NCI-H1417 (cell line): Measurements from ENCODE around the gene BRME1.

Source experiments
- DNase-seq, 3 experiments: peaks; one replicate each; lab custom pipeline; 2025; lab: John Stamatoyannopoulos, UW

Gene BRME1

DNA sequence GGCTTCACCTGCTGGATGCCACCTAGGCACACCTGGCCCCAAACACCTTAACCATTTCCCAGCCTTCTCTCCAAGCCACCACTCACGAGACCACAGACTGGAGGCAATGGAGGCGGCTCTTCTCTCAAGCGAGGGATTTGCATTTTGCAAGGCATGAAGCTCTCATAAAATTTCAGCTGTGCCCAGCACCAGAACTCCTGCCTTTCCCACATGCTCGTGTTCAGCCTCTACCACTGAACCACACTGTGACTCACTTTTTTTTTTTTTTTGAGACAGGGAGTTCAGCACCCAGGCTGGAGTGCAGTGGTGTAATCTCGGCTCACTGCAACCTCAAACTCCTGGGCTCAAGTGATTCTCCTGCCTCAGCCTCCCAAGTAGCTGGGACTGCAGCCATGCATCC, 18.4 kb downstream of the BRME1 start:
- no peak for DNase-seq

DNA sequence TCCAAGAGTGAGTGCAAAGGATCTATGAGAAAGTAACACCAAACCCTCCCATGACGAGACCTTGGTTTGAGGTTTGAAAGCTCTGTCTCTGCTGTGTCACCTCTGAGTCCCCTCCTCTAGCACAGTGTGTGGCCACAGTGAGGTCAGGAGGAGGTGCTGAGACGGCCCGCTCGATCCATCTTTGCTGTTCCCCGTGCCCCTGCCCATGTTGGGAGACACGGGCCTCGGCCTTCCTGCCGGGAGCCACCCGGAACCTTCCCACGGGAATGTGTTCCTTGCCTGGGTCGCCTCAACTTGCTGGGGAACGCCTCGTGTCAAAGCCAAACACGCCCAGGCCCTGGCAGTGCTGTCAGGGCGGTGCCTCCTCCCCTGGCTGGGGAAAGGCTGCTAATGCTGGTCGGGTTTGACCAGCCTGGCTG, 18.9 kb downstream of the BRME1 start:
- no peak for DNase-seq

DNA sequence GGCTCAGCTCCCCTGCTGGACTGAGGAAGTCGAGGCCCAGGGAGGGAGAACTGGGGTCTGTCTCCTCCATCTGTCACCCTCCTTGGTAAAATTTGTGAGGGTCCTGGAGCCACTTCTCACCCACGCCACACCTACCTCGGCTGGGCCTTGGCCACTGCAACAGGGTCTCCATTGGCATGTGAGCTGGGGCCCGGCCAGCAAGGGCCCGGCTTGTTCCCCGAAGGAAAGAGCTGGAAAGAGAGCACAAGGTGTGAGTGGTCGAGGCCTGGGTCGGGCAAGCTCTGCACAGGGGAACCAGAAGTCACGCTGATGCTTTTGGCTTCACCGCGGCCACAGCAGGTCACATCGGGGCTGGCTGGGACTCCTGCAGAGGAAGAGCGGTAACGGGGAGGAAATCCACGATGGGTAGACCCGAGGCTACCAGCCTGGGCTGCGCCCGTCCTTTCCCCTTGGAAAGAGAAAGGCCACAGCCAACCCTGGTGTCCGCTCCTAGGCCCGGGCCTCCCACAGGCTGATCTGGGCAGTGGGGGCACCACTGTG, 20.0 kb downstream of the BRME1 start:
- no peak for DNase-seq

DNA sequence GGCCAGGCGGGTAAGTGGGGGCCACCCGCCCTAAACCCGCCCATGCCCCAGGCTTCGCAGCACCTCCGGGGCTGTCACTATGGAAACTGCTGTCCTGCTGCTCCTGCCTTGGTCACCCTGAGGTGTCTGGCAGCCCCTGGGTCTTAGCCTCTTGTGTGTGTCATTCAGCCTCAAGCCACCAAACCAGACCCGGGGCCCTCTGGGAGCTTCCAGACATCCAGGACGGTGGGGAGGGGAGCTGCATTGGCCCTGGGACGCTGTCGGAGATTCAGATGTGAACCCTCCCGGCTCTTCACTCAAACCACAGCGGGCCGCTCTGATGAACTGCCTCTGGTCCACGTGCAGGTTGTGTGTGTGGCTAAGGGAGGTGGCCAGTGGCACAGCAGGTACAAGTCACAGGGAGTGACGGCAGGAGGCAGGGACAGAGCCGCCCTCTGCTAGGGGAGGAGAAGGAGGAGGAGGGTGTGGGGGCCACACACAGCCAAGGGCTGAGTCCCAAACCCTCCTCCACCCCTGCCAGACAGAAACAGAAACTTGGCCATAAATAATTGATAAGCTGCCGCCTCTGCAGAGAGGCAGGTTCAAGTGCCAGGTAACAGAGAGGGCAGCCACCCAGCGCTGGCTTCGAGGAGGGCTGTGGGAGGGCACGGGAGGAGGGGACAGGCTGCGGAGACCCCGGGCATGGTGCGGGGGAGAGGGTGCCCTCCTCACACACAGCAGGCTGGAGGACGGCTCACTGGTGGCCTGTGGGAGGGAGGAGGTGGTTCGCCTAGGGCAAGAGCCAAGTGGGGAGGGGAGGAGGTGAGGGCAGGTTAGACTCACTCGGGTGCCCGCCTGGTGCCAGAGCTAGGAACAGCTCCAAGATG, 21.0 kb downstream of the BRME1 start:
- peak; percentile 22 to 95 (median 92) for DNase-seq

DNA sequence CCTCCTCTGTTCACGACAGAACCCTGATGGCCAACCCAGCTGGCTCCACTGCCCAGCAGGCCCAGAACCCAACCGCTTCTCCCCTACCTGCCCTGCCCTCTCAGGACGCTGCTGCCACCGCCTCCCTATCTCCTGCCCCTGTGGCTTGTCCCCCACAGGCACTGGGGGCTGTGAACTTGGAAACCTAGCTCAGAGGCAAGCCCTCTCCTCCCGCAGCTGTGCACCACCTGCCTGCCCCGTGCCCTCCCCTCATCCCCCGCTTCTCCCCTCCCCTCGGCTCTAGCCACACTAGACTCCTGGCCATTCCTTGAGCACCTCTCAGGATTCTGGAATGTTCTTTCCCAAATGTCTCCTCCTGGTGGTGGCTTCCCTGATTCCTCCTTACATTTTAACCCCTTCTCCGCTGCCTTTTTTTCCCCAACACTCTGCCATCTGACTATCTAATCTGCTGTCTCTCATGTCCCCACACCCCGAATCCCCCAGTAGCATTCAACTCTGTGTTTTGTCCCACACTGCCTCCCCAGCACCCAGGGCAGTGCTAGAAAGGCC, 22.3 kb downstream of the BRME1 start:
- DNase-seq: peak in 1 of 3 experiments; percentile 47

DNA sequence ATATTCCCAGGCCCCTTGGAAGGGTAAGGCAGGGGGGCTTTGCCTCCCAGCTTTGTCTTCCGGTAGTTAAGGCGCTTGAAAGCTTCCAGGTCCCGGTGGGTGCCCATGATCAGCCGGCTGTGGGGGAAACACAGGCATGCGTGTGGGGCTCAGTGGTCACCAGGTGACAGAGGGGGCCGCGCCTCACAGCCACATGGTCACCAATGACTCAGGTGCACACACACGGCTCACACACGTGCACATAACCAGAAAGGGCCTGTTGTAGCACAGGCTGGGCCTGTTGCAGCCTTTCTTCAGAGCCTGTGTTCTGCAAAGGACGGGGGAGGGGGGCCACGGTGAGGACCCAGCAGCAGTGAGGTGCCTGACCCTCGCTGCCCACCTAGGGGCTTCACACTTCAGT, 23.1 kb downstream of the BRME1 start:
- no peak for DNase-seq

DNA sequence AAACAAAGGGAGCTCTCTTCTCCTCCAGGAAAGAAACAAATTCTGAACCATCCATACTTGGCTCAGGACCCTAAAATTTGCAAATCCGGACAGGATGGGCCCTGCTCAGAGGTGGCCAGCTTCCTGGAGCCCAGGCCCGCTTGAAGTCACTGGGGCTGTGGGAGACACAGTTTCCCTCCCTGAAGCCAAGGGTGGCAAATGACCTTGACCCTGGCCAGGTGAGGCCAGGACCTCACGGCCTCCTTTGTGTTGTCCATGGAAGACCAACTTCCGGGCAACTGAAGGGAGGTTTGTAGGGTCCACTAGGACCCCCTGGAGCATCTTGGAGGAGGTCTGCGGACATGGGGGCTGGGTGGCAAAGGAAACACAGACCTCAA, 23.5 kb downstream of the BRME1 start:
- no peak for DNase-seq

DNA sequence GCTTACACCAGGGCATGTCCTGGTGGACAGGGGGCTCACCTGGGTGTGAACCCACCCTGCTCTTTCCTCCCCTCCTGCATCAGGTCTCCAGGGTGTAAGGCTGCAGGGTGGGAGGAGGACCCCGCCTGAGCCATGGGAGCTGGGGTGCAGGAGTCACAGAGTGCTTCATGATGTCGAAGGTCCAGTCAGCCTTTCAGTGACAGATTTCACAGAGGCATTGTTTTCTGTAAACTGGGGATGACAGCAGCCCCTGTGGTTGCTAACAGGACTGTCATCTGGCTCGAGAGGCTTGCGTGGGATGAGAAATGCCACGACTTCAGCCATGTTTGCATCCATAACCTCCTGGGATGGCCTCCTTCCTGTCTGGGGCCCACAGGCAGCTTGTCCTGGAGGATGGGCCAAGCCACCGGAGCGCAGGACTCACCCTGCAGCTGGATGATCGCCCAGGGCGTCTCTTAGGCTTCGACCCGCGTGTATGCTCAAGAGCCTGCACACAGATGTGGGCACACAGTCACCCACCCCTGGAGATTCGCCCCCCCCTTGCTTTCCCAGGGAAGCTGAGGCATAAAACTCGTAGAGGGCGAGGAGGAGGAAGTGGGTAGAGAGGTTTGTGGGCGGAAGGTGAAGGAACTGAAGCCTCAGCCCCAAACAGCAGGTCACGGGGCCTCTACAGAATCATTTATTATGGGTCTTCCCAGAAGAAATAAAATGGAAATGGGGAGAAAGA, 24.1 kb downstream of the BRME1 start:
- no peak for DNase-seq

DNA sequence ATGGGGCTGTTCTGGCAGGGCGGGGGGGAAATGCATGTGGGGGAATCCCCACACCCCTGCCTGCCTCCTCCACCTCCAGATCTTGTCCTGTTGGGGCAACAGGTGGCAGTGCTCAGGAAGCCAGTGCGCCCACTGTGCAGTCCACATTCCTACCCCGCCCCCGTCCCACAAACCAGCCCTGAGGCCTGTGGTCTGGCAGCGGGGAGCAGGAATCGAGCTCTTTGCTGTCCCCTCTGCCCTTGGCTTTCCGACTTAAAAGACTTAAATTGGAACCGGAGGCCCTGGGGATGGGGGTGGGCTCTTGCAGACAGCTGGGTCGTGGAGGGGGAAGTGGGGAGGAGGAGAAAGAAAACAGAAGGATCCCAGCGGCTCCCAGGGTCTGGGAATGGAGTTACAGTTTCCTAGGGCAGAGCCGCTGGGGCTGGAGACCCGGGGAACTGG, 24.6 kb downstream of the BRME1 start:
- no peak for DNase-seq

DNA sequence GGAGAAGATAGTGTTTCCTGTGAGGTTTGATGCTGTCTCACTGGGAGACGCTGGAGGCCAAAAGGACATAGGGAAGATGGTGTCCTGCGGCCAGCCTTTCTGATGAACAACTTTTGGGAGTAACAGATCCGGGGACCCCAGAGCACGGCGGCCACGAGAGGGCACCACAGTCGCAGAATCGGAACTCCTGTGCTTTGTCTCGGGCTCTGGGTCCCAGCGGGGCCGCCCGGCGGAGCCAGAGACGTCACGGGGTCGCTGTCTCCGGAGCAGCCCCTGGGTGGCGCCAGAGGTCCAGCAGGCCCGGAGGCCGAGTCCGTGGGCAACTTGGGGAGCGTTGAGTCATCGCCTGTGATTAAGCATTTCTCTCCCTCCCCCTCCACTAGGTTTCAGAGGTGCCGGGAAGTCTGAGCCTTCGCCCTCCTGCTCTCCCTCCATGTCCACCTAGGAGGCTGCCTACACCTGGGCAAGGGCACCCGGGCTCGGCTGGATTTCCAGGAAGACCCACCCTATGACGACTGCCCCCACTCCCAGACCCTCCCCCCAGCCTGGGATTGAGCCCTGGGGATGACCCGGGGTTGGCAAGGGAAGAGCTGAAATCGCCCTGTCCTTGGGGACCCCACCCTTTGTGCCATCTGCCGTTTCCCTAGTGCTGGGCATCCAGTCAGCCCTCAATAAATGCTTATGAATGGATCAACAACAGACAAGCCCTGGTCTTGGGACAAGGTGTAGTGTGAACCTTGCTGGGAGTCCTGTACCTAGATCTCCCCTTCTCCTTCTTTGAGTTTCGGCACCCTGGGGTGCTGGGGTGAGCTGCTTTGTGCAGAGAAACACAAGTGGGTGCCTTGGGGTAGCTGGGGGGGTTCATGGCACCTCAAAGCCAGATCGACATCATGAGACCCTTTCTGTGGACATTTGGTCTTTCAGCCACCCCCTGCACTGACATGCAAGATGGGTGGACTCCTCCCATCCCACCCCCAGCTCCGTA, 25.6 kb downstream of the BRME1 start:
- peak; percentile 80 to 97 (median 96) for DNase-seq

DNA sequence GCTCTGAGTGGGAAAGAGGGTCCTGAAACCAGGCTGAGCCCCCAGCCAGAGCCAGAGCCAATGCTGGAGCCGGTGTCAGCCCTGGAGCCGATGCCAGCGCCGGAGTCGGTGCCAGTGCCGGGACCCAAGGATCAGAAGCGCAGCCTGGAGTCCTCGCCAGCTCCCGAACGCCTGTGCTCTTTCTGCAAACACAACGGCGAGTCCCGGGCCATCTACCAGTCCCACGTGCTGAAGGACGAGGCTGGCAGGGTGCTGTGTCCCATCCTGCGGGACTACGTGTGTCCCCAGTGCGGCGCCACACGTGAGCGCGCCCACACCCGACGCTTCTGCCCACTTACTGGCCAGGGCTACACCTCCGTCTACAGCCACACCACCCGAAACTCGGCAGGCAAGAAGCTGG, 28.6 kb downstream of the BRME1 start:
- no peak for DNase-seq

DNA sequence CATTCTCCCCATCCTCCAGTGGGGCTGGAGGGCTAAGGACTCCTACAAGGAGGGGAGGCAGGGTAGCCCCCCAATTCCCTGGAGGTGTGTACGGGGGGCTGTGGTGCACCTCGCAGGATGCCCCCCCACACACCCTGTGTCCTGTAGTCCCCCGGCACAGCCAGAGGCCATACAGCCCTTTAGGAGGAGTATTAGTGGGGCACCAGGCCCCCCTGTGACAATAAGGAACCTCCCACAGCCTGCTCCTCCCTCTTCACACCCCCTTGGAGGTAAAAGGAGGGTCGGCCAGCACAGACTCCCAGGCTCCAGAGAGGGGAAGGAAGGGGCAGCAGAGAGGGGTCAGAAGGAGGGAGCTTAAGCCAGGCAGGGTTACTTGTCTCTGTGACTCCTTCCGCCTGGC, 29.1 kb downstream of the BRME1 start, which contains the start of gene NANOS3:
Gene NANOS3 (plus strand): TSS at position 301 of the 400 bp plus-strand sequence. CDS start 115 bp downstream, outside the sequence.
- DNase-seq: no peak

DNA sequence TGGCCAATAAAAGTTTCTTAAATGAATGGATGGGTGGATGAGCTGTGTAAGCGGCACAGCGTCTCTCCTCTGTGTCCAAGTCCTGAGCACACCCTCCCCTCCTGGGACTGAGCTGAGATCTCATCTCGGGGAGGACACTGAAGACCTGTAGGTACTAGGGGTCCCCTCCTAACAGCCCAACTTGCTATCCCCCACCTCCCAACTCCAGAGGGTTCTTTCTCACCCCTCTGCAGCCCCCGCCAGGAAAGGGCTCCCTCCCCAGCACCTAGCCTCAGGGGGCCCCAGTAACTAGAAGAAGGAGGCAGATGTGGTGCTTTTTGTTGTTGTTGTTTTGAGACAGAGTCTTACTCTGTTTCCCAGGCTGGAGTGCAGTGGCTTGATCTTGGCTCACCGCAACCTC, 30.1 kb downstream of the BRME1 start:
- DNase-seq: no peak

DNA sequence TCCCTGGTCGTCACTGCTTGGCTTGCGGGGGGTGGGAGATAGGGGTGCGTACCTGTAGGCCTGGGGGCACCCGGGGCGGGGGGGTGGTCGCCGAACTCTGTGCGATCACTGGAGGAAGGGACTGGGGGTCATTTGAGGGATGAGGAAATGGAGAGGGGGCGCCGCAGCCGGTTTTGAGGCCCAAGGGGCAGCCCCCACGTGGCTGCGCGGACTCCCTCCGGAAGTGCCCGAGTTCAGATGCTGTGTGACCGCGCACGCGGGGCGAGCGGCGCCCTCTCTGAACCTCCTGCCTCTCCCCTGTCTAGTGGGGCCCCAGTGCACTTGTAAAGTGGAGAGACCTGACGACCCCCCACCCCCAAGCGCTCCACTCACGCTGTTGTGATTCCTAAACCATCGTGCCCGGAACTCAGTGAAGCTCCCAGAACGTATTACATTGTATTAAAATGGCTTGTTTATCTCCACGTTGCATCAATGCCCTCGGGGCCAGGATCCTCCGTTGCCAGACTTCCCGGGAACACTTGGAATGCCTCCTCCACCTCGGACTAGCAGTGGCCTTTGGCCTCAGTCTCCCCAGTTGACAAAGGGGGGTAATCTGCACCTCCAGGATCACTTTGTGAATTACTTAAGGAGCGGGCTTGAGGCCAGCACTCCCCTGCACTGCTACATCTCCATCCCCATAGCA, 31.9 kb downstream of the BRME1 start:
- no peak for DNase-seq

DNA sequence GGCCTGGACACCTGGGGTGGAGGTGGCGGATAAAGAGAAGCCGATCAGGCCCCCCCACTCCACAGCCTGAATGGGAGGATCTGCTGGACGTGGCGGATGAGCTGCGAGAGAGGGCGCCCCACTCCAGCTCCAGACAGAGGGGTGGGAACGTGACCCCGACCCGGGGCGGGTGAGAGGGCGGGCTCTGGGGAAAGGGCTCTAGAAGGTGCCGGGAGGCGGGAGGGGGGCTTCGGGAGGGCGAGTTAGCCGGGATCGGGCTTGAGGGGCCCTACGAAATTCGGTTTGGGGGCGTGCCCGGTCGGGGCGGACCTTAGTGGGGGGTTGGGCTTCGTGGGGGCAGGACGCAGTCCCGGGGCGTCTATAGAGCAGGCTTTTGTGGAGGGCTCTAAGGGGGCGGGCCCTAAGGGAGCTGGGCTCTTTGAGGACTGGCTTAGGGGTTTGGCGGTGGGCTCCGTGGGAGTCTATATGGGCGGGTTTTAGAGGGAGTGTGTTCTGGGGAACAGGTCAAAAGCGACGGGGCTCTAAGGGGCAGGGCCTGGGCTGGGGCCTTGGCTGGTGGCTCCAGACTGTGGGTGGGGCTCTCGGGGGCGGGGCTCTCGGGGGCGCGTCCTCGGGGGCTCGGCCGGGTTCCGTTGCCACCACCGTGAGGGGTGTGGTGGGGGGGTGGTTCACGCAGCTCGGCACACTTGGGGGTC, 33.1 kb downstream of the BRME1 start:
- DNase-seq: no peak

DNA sequence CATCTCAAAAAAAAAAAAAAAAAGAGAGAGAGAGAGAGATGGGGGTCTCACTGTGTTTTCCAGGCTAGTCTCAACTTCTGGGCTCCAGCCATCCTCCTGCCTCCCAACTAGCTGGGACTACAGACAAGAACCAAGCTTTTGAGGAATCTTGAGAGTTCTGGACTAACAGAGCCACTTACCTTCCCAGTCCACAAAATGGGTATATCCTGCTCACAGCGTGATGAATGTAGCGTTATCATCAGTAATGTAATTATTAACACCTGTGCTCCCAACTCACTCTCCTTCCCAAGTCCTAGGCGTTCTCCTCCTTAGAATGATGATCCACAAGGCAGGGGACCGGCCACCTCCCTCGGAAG, 33.6 kb downstream of the BRME1 start:
- DNase-seq: no peak

DNA sequence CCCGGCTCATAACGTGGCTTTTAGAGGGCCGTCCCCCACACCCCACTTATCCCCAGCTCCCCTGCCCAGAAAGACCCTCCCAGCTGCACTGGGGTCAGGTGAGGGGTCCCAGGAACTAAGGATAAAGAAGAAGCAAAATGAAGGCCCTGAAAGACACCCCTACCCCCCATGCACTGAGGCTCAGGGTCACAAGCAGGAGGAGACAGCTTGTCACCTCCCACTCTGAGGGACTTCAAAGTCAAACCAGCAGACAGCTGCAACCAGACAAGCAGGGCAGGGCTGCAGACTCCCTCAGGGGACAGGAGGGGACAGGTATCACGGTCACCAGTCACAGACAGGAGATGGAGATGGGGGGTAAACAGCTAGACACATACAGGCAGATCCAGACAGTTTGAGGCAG, 35.0 kb downstream of the BRME1 start:
- no peak for DNase-seq

DNA sequence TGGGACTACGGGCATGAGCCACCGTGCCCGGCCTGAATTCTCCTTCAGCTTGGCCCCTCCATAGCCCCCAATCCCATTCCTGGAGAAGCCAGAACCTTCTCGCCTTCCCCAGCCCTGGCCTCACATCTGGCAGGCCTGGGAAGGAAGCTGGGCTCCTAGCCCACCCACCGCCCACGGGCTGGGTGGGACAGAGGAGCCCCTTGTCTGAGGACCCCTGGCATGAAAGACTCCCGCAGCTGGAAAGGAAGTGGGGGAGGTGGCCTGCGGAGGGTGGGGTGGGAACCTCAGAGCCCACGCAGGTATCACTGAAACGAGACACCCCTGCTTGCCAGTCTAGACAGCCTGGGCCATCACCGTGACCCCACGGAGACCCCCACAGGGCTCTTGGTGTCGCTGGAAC, 36.6 kb downstream of the BRME1 start:
- DNase-seq: no peak

DNA sequence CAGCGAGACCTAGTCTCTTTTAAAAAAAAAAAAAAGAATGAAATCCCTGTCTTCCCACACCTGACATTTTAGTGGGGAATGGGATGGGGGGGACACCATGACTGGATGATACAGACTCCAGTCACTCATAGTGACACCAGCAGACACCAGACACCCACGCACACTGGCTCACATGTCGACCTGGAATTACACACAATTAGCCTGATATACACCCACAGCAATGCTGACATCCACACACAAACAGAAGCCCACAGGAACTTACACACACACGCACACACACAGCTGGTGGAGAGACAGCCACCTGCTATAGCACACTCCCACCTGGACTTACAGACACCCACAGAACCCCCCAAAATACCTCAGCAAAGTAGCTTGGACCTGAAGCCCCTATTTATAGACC, 37.3 kb downstream of the BRME1 start:
- DNase-seq: no peak

DNA sequence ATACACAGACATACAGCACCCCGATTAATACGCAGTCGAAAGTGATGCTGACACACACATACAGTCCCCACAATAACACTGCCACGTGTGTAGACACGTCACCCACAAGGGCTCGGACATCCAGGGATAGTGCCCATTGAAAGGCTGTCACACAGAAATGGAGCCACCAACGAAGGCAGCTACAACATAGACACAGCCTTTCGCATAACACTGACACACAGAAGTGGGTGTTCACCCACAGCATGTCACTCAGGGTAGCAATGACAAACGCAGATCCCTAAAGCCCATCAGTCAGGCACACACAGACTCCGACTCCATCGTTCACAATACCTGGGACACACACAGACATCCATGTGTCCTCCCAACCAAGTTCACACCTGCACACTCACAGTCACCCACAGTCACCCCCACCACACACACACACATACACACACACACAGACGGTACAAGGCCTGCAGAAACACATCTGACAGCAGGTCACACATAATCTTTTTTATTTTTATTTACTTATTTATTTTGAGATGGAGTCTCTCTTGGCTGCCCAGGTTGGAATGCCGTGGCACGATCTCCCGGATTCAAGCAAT, 39.4 kb downstream of the BRME1 start:
- DNase-seq: no peak
